Activated T-helper 1 cell treated with anti-CD3 and anti-CD28 coated beads, Interleukin-12 subunit alpha, Interleukin-12 subunit beta, Interleukin-2, Interleukin-4 antibody, amounts not matched to agents 30 ng/mL and 10 ng/mL and 1 ng/mL, durations not matched to agents 14 hours and 24 hours and 36 hours (primary cell): ENCODE measurements around the gene AMBN. TPM values are rescaled to one million over a fixed set of nuclear protein-coding genes. Genes with fewer than 3 reads are reported as not detected.
A peak's percentile ranks its signal among the peaks of the same experiment; 100 is the strongest.

Experiments used
- DNase-seq: peaks from one replicate; pipeline ENCODE4 v3.0.0; 2021; ENCODE audit warnings: low spot score
- H3K27ac Mint-ChIP-seq: one replicate; pipeline ENCODE4 v1.8.0; 2021; ENCODE audit warnings: mild to moderate bottlenecking, mixed read lengths
- H3K27me3 Mint-ChIP-seq: one replicate; pipeline ENCODE4 v1.8.0; 2022; ENCODE audit warnings: mild to moderate bottlenecking, moderate library complexity, mixed read lengths; ENCODE audit not compliant: insufficient read depth
- H3K36me3 Mint-ChIP-seq: one replicate; pipeline ENCODE4 v1.8.0; 2021; ENCODE audit warnings: low read depth, mixed read lengths
- H3K4me1 Mint-ChIP-seq: one replicate; pipeline ENCODE4 v1.8.0; 2021; ENCODE audit warnings: low read depth, mixed read lengths
- H3K4me3 Mint-ChIP-seq: one replicate; pipeline ENCODE4 v1.8.0; 2021; ENCODE audit warnings: mild to moderate bottlenecking, moderate library complexity, mixed read lengths
- H3K9me3 Mint-ChIP-seq: one replicate; pipeline ENCODE4 v1.8.0; 2021; ENCODE audit warnings: mixed read lengths
- intact Hi-C: fragments of 100-400 bp; cut with micrococcal nuclease; formaldehyde crosslinking; loops from one replicate; pipeline ENCODE4 v1.15.1; 2024
- total RNA-seq: library from RNA; stranded (reverse); gene quantifications from 2 replicates; pipeline ENCODE4 v1.2.3, GENCODE V29; 2022

The AMBN gene
- total RNA-seq, 1 donor from 2014 or later: not detected

DNA sequence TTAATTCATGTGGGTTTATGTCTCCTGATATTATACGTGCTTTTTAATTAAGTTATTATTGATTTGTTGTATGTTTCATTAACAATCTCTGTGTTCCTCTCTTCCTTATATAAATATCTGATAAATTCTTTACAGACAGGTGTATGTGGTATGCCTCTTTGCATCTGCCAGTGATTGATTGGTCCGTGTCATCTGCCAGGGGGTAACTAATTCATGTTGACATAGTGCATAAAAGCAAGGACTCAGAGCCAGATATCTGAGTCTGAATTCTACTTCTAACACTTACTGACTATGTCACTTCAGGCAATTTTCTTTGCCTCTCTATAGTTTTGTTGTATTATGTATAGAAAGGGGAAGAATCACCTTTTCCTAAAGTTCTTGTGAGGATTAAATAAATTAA, 5.2 kb upstream of the AMBN start:
- no peak overlapping the region for H3K4me3 Mint-ChIP-seq
- intact Hi-C loops: no loop called here
- H3K36me3 Mint-ChIP-seq: no peaks in the 10 kb centered on the region
- H3K9me3 Mint-ChIP-seq: no peaks in the 10 kb centered on the region
- no peak for DNase-seq
- H3K27ac Mint-ChIP-seq: no peak overlapping the region
- H3K4me1 Mint-ChIP-seq: no peaks in the 10 kb centered on the region
- no peaks in the 10 kb centered on the region for H3K27me3 Mint-ChIP-seq

DNA sequence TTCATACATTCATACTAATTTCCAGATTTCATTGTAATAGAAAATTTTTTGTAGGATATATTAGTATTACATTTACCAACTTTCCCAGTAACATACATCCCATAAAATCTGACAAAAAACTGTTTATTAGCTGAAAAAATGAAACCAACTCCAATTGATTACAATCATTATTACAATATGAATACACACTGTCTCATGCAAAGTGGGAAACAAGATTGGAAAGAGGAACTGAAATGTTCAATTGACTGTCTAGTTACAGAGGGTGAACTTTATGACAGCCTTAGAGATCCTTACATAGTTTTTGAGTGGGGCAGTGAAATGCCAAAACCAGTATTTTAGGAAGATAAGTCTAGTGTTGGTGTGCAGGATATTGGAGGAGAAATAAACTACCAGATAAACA, 2.3 kb upstream of the AMBN start:
- Mint-ChIP-seq H3K4me3 (no peak overlapping the region), H3K4me1 (no peaks in the 10 kb centered on the region), H3K36me3 (no peaks in the 10 kb centered on the region), H3K9me3 (no peaks in the 10 kb centered on the region), H3K27me3 (no peaks in the 10 kb centered on the region), H3K27ac (no peak overlapping the region)
- DNase-seq: no peak
- intact Hi-C loops: no loop called here

DNA sequence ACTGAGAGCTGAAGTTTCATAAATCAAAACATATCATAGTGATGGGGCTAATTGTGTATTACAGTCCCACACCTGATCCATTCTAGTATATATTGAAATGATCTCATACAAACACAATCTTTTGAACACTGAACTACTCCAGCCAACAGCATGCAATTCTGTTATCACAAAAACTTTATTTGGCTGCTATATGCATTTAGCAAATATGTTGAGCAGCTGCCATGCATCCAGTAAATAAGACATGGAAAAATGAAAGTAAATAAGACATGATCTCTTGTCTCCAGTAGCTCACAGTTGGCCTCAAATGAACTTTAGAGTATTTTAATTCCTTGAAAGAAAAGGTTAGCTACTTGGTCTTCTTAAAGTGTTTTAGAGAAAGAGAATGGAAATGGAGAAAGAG, 2.1 kb downstream of the AMBN start:
- H3K4me1 Mint-ChIP-seq: no peaks in the 10 kb centered on the region
- intact Hi-C loops: no loop called here
- no peaks in the 10 kb centered on the region for H3K36me3 Mint-ChIP-seq
- no peak overlapping the region for H3K27ac Mint-ChIP-seq
- H3K27me3 Mint-ChIP-seq: no peaks in the 10 kb centered on the region
- H3K9me3 Mint-ChIP-seq: no peaks in the 10 kb centered on the region
- no peak overlapping the region for H3K4me3 Mint-ChIP-seq
- no peak for DNase-seq

DNA sequence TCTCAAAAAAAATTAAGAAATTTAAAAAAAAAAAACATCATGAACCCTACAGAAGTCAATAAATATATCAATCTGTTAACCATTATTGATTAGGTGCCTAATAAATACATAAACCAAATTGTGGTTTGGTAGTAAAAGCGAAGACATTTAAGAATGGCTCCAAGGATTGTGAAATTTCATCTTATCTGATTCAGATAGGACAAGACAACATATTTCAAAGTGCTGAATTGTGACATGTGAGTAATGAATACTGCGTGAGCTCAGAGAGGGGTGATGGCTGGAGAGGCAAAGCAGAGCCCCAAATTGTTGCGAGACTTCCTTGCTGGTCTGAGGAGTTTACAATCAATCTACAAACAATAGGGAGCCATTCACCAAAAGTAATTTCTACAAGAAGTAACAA, 8.2 kb downstream of the AMBN start:
- no peaks in the 10 kb centered on the region for H3K36me3 Mint-ChIP-seq
- H3K4me1 Mint-ChIP-seq: no peaks in the 10 kb centered on the region
- no peak overlapping the region for H3K27ac Mint-ChIP-seq
- intact Hi-C loops: loop anchor here (2.0 kb wide), 1 partner anchor 1112 kb away; no protein-coding TSS in a partner anchor
- no peak overlapping the region for H3K4me3 Mint-ChIP-seq
- H3K9me3 Mint-ChIP-seq: no peaks in the 10 kb centered on the region
- no peak for DNase-seq
- peaks cover 8% of the 10 kb centered on the region for H3K27me3 Mint-ChIP-seq

DNA sequence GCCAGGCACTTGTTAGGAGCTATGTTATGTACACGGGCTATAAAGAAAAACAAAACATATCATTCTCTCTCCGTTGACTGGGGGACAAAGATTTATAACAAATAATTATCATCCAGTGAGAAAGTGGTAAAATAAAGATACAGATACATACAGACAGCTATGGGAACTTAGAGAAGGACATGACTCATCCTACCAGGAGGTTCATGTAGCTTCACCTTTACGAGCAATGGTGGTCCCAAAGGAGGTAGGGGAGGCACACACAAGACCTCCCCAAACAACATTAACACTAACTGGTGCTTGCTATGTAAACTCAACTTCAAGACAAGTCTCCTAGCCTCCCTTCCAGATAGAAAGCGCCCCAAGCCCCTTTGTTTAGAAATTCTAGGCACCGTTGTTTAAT, 8.9 kb downstream of the AMBN start:
- H3K27ac Mint-ChIP-seq: no peak overlapping the region
- H3K4me1 Mint-ChIP-seq: no peaks in the 10 kb centered on the region
- no peak for DNase-seq
- peaks cover 13% of the 10 kb centered on the region for H3K27me3 Mint-ChIP-seq
- H3K9me3 Mint-ChIP-seq: no peaks in the 10 kb centered on the region
- H3K4me3 Mint-ChIP-seq: no peak overlapping the region
- intact Hi-C loops: loop anchor here (1.0 to 2.0 kb wide), 2 partner anchors 87 to 1112 kb away; partner anchors contain the start of gene UTP3
- no peaks in the 10 kb centered on the region for H3K36me3 Mint-ChIP-seq

DNA sequence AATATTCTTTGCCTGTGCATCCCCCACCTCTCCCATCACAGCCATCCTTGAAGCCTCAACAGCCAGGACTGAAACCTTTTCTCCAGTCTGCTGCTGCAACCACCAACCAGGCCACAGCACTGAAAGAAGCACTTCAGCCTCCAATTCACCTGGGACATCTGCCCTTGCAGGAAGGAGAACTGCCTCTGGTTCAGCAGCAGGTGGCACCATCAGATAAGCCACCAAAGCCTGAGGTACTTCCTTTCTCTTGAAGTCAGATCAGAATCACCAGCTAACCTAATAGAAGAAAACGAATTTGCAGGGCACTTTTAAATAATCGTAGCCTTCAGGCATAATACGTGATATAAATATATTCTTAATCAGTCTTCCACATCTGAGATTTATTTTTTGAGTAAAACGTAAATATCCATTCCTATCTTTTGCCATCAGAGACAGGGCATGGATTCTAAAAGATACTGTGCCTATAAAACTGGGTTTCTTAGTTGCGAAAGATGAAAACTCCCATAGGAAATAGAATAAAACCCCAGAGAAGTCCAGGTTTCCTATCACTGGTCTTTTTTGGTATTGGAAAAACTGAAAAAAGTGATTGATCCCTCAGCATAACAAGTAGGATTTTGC, 9.5 kb downstream of the AMBN start:
- intact Hi-C loops: loop anchor here (1.0 to 2.0 kb wide), 2 partner anchors 87 to 1111 kb away; partner anchors contain the start of gene UTP3
- peak; percentile 44 for DNase-seq
- H3K4me3 Mint-ChIP-seq: no peak overlapping the region
- no peaks in the 10 kb centered on the region for H3K36me3 Mint-ChIP-seq
- H3K4me1 Mint-ChIP-seq: no peaks in the 10 kb centered on the region
- H3K27me3 Mint-ChIP-seq: peaks cover 13% of the 10 kb centered on the region
- no peaks in the 10 kb centered on the region for H3K9me3 Mint-ChIP-seq
- no peak overlapping the region for H3K27ac Mint-ChIP-seq

DNA sequence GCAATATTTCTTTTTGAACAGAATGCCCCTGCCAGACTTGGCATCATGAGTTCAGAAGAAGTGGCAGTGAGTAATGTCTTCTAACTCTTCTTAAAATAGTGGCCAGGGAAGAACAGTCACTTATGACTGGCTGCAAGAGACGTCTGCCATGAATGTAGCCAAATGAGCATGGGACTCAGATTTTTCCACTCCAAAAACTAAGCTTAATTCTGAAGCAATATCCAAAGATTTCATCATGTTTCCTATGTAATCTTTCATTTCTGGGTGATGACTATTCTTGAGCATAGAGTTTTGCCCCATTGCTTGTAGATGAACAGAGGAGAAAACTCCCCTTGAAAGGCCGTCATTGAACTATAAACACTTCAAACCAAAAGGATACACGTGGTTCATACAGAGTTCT, 11.8 kb downstream of the AMBN start:
- DNase-seq: no peak
- intact Hi-C loops: no loop called here
- H3K4me3 Mint-ChIP-seq: no peak overlapping the region
- no peaks in the 10 kb centered on the region for H3K9me3 Mint-ChIP-seq
- no peak overlapping the region for H3K27ac Mint-ChIP-seq
- H3K36me3 Mint-ChIP-seq: no peaks in the 10 kb centered on the region
- H3K27me3 Mint-ChIP-seq: peaks cover 19% of the 10 kb centered on the region
- no peaks in the 10 kb centered on the region for H3K4me1 Mint-ChIP-seq

DNA sequence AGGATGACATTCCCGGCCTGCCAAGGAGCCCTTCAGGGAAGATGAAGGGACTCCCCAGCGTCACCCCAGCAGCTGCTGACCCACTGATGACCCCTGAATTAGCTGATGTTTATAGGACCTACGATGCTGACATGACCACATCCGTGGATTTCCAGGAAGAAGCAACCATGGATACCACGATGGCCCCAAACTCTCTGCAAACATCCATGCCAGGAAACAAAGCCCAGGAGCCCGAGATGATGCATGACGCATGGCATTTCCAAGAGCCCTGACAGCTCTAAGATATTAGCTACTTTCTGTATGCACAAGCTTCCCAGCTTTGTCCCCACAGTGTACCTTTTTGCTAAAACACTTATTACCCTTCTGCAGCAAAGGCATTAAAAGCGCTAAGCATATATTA, 14.4 kb downstream of the AMBN start:
- H3K36me3 Mint-ChIP-seq: no peaks in the 10 kb centered on the region
- H3K4me3 Mint-ChIP-seq: no peak overlapping the region
- H3K27me3 Mint-ChIP-seq: peaks cover 17% of the 10 kb centered on the region
- intact Hi-C loops: no loop called here
- DNase-seq: no peak
- H3K27ac Mint-ChIP-seq: no peak overlapping the region
- H3K9me3 Mint-ChIP-seq: no peaks in the 10 kb centered on the region
- no peaks in the 10 kb centered on the region for H3K4me1 Mint-ChIP-seq

DNA sequence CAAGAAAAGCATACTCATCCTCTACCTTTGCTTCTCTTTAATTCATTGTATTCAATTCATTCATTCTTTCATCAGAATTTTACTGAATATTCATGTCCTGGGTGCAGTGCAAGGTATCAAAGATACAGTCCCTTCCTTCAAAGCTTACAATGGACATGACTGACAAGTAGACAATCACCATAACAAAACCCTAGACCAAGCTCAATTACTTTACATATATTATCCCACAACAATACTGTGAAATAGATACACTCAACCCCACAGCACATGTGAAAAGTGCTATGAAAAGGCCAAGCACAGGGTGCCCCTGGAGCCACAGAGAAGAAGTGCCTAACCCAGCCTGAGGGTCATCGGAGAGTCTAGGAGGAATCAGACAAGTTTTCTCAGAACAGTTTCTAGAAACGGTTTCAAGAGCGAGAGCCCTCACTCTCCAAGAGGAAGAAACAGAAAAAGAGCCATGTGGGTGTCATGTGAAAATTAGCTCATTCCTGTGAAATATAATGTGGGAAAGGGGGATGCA, 15.3 kb downstream of the AMBN start:
- intact Hi-C loops: no loop called here
- DNase-seq: no peak

DNA sequence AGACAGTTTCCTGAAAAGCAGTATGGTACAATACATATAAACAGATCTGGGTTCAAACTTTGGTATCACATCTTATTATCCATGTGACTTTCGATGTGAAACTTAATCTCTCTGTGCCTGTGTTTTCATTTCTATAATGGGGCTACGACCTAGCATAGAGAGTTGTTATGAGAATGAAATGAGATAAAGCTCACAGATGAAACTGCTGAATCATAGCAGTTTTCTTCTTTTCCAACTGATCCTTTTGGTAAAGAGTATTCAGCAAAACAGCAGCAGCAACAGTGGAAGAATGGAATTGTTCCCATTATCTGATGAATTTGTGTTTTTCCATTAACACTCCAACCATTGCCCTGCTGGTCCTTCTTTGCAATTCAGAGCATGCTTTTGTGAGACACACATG, 16.3 kb downstream of the AMBN start:
- intact Hi-C loops: no loop called here

More for the DNA sequence above, 15.3 kb downstream of the AMBN start:
- Mint-ChIP-seq H3K36me3 (no peaks in the 10 kb centered on the region), H3K27me3 (peaks cover 18% of the 10 kb centered on the region), H3K27ac (no peak overlapping the region), H3K4me3 (no peak overlapping the region), H3K9me3 (no peaks in the 10 kb centered on the region), H3K4me1 (no peaks in the 10 kb centered on the region)

DNA sequence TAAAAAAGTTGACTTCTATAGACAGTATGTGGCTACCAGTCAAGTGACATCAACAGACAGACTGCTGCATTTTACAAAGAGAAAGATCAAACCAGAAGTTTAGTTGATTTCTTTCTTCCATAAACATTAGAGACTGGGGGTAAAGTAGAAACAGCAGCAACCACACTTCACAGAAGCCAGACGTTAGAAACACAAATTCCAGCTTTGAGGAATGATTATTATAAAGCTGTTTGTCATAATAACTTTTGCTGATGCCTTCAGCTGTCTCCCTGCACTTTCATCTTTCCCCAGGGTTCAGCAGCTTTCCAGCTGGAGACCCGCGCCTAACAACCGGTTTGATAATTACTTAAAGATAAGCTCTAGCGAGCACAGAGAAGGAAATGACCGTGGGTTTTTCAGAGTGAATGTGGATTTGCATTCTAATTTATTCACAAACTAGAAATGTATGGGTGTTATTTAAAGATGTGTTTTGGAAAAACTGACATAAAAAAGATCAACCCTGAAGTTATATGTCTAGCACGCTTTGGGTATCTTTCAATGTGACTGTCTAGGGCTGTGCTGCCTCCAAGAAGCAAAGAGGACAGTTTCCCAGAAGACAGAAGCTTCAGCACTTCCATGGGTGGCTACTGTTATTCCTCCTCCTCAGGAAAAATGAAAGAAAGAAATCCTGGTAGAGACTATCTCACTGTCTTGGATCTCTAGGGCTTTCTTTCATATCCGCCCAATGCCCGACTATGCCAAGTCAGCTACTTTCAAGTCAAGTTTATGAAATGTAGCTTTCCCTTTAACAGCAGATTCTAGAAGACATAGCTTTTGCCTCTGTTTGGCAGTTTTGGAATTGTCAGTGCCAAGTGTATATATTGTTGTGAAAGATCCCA, 21.5 kb downstream of the AMBN start:
- Mint-ChIP-seq H3K4me1 (peaks cover 12% of the 10 kb centered on the region), H3K36me3 (no peaks in the 10 kb centered on the region), H3K27ac (no peak overlapping the region), H3K27me3 (peaks cover 28% of the 10 kb centered on the region), H3K4me3 (no peak overlapping the region), H3K9me3 (no peaks in the 10 kb centered on the region)
- intact Hi-C loops: loop anchor here (5.0 kb wide), 1 partner anchor 94 kb away; no protein-coding TSS in a partner anchor
- DNase-seq: no peak

More for the DNA sequence above, 16.3 kb downstream of the AMBN start:
- DNase-seq: no peak
- H3K4me3 Mint-ChIP-seq: no peak overlapping the region
- no peaks in the 10 kb centered on the region for H3K9me3 Mint-ChIP-seq
- H3K27me3 Mint-ChIP-seq: peaks cover 26% of the 10 kb centered on the region
- no peaks in the 10 kb centered on the region for H3K36me3 Mint-ChIP-seq
- no peak overlapping the region for H3K27ac Mint-ChIP-seq
- H3K4me1 Mint-ChIP-seq: peaks cover 2% of the 10 kb centered on the region

DNA sequence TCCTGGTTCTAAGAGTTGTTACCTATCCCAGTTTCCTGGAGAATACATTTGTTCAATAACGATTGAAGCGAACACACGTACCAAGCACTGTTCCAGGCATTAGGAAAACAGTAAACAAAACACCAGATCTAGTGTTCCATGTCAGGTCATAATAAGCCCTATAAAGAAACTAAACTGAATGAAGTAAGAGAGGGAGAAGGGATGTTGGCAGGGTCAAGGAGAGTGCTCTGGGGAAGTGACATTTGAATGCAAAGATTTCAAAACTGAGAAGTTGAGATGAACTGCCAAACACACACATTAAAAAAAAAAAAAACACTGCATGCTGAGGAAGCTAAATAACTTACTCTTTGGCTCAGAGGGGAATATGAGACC, 22.1 kb downstream of the AMBN start:
- H3K36me3 Mint-ChIP-seq: no peaks in the 10 kb centered on the region
- H3K4me3 Mint-ChIP-seq: no peak overlapping the region
- DNase-seq: no peak
- no peaks in the 10 kb centered on the region for H3K9me3 Mint-ChIP-seq
- H3K4me1 Mint-ChIP-seq: peaks cover 12% of the 10 kb centered on the region
- no peak overlapping the region for H3K27ac Mint-ChIP-seq
- intact Hi-C loops: loop anchor here (5.0 kb wide), 1 partner anchor 93 kb away; no protein-coding TSS in a partner anchor
- peaks cover 28% of the 10 kb centered on the region for H3K27me3 Mint-ChIP-seq

DNA sequence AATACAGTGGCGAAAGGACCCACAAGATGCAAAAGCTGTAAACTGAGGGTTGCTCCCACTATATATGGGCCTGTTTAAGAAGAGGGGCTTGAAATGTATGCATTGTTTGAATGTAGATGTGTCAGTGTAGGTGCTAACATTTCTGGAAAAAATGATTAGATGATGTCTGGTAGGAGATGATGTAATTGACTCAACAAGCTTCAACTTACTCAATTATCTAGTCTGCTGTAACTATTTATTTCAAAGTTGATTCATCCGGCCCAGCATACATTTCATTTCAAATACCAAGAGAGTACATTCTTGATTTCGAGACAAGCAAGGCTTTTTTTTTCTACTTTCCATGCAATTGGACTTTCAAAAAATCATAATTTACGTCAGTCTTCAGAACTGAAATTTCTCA, 27.2 kb downstream of the AMBN start:
- peak overlapping the region; percentile 3 for H3K27ac Mint-ChIP-seq
- H3K36me3 Mint-ChIP-seq: no peaks in the 10 kb centered on the region
- DNase-seq: no peak
- peaks cover 6% of the 10 kb centered on the region for H3K27me3 Mint-ChIP-seq
- intact Hi-C loops: loop anchor here (5.0 kb wide), 2 partner anchors 183 to 388 kb away; no protein-coding TSS in a partner anchor
- no peaks in the 10 kb centered on the region for H3K9me3 Mint-ChIP-seq
- no peak overlapping the region for H3K4me3 Mint-ChIP-seq
- peaks cover 8% of the 10 kb centered on the region for H3K4me1 Mint-ChIP-seq
